Measurements from ENCODE around the gene PITPNM2.

Gene PITPNM2

DNA sequence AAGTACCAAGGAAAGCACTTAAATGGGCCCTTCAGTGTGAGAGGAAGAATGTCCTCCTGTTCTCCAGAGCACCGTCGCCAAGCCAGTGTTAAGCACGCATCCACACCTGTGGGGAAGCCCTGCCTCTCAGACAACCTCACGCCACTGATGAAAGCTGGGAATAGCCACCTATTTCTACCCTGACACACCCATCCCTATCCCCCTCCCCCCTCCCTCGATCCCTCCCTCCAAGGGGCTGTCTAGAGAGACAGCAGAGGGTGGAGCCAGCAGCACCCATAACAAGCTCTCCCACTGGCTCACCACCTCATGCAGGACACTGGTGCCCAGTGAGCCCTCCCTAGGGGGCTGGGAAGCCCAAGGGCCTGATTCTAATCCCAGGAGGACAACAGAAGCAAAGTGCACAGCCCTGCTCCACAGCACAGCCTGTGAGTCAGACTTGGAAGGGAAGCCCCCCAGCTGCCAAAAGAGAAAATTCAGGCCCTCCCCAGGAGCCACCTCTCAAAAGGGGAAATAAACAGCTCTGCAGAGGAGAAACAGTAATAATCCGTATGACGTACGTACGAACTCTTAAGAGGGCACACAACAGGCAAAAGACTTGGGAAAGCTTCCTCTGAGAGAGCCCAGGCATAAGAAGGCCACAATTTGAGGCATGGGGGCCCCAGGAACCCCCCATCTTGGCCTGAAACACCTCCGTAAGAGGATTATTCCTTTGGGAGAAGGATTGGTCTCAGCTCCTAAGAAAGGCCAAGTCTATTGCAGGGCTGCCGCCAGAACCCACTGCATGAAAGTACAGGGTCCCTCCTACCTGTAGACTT lies 7.8 kb downstream of the PITPNM2 start:
- no peak overlapping the region for H3K4me3 ChIP-seq (ENCODE audit: low read depth, low read length)
- TF ChIP-seq, protein P1, sequence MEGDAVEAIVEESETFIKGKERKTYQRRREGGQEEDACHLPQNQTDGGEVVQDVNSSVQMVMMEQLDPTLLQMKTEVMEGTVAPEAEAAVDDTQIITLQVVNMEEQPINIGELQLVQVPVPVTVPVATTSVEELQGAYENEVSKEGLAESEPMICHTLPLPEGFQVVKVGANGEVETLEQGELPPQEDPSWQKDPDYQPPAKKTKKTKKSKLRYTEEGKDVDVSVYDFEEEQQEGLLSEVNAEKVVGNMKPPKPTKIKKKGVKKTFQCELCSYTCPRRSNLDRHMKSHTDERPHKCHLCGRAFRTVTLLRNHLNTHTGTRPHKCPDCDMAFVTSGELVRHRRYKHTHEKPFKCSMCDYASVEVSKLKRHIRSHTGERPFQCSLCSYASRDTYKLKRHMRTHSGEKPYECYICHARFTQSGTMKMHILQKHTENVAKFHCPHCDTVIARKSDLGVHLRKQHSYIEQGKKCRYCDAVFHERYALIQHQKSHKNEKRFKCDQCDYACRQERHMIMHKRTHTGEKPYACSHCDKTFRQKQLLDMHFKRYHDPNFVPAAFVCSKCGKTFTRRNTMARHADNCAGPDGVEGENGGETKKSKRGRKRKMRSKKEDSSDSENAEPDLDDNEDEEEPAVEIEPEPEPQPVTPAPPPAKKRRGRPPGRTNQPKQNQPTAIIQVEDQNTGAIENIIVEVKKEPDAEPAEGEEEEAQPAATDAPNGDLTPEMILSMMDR (IDR thresholded peaks at IDR 0.05; ENCODE audit: low read depth, low read length), result peak; percentile 42
- TF ChIP-seq MYC (IDR thresholded peaks at IDR 0.05; ENCODE audit: low read depth, low read length), result peak; percentile 41; the same call in 1 of the 2 replicates
- TF ChIP-seq, protein P2, sequence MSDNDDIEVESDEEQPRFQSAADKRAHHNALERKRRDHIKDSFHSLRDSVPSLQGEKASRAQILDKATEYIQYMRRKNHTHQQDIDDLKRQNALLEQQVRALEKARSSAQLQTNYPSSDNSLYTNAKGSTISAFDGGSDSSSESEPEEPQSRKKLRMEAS (IDR thresholded peaks at IDR 0.05; ENCODE audit: low read depth, low read length), result no peak
- TF ChIP-seq POLR2A (IDR thresholded peaks at IDR 0.05; ENCODE audit: extremely low read depth, insufficient read length), result no peak
- peak; percentile 95 for DNase-seq (ENCODE audit: low read depth)

DNA sequence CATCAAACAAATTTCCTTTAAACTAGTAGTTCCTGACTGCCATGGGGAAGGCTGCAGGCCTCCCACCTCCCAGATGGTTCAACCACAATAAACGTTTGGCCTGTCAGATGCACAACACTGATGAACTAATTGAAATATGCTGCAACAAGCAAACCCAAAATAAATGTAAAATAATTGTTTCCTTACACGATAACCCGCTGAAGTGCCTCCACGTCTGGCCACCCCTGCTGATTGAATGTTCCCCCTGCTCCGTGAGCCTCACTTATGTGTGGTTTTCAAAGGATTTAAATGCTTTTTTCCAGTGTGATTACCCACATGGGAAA lies 8.4 kb downstream of the PITPNM2 start:
- no peak overlapping the region for H3K4me3 ChIP-seq (ENCODE audit: low read depth, low read length)
- TF ChIP-seq, protein P2 (IDR thresholded peaks at IDR 0.05; ENCODE audit: low read depth, low read length), result no peak
- TF ChIP-seq POLR2A (IDR thresholded peaks at IDR 0.05; ENCODE audit: extremely low read depth, insufficient read length) (no peak), MYC (IDR thresholded peaks at IDR 0.05; ENCODE audit: low read depth, low read length) (no peak)
- TF ChIP-seq, protein P1 (IDR thresholded peaks at IDR 0.05; ENCODE audit: low read depth, low read length), result no peak
- DNase-seq (ENCODE audit: low read depth), result peak; percentile 58

DNA sequence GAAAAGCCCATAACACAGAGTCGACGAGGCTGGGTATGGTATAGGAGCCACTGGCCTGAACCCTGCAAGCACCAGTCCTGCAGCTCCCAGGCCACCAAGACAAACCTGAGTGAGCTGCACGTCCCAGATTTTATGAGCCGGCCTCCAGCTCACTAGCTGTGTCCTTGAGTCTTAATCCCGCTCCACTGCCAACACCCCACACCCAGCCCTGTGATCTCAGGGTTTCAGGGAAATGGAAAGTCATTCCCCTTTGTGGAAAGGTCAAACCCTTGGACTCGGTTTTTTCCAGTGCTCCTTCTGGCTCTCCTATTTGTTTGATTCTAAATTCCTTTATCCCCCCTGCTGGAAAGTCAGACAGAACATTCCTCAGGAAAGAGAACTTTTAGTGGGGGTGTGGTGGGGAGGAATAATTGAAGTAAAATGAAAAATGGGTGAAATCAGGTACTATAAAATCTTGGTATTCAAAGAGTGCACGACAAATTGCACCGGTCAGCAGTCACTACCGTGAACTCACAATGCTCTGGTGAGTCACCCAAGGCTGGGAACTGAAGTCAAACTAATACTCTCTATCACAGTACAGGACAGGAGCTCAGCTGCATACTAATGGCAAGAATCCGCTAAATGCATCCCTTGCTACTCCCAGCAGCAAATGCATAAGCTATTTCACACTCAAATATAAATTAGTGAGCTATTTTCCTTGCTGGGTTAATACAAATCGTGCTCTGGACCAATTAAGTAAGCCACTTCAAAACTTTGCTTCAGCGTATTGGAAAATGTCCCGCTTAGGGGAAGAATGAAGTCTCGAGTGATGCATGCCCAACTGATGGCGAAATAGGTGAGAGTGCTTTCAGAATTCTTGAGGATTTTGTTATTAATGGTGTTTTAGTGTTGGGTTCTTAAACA lies 9.0 kb downstream of the PITPNM2 start:
- H3K4me3 ChIP-seq (ENCODE audit: low read depth, low read length), result no peak overlapping the region
- peak; percentile 65 for DNase-seq (ENCODE audit: low read depth)
- TF ChIP-seq POLR2A (IDR thresholded peaks at IDR 0.05; ENCODE audit: extremely low read depth, insufficient read length) (no peak), MYC (IDR thresholded peaks at IDR 0.05; ENCODE audit: low read depth, low read length) (no peak)
- TF ChIP-seq, protein P2 (IDR thresholded peaks at IDR 0.05; ENCODE audit: low read depth, low read length), result no peak
- TF ChIP-seq, protein P1 (IDR thresholded peaks at IDR 0.05; ENCODE audit: low read depth, low read length), result no peak

DNA sequence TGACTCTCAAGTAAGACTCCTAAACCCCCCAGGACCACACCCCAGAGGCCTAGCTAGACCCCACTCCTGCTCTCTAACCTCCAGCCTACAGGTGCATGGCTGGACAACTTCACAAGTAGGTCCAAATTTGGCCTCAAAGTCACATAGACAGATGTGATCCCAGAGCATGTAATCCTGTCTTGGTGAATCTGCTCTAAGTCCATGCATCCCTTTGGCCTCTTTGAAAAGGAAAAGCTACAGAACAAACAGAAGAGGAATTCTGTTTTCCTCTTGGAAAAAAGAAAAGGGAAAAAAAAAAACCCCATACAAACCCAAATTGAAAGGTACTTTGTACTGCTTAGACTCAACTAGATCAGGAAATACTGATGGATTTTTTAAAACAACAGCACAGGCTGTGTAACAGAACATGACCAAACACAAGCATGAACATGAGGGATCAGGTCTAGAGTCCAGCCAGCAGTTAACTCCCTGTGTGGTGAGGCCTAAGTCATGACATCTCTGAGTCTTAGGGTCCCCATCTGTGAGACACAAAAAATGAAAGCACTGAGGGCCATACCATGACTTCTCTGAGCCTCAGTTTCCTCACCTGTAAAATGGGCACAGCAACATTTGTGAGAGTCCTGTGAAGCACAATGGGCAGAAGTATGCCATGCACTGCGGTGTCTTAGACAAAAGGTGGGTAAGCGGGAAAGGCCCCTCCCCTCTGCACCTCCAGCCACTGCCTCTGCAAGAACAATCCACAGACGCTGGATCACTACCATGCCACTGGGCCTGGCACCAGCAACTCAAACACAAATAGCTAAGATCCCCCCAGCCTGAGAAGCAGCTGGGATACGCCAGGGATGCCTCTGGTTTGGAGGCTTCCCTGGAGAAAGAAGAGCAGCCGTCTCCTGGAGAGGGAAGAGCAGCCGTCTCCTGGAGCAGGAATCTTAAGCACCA lies 9.9 kb downstream of the PITPNM2 start:
- TF ChIP-seq MYC (IDR thresholded peaks at IDR 0.05; ENCODE audit: low read depth, low read length) (no peak), POLR2A (IDR thresholded peaks at IDR 0.05; ENCODE audit: extremely low read depth, insufficient read length) (no peak)
- TF ChIP-seq, protein P2 (IDR thresholded peaks at IDR 0.05; ENCODE audit: low read depth, low read length), result no peak
- no peak for DNase-seq (ENCODE audit: low read depth)
- H3K4me3 ChIP-seq (ENCODE audit: low read depth, low read length), result no peak overlapping the region

DNA sequence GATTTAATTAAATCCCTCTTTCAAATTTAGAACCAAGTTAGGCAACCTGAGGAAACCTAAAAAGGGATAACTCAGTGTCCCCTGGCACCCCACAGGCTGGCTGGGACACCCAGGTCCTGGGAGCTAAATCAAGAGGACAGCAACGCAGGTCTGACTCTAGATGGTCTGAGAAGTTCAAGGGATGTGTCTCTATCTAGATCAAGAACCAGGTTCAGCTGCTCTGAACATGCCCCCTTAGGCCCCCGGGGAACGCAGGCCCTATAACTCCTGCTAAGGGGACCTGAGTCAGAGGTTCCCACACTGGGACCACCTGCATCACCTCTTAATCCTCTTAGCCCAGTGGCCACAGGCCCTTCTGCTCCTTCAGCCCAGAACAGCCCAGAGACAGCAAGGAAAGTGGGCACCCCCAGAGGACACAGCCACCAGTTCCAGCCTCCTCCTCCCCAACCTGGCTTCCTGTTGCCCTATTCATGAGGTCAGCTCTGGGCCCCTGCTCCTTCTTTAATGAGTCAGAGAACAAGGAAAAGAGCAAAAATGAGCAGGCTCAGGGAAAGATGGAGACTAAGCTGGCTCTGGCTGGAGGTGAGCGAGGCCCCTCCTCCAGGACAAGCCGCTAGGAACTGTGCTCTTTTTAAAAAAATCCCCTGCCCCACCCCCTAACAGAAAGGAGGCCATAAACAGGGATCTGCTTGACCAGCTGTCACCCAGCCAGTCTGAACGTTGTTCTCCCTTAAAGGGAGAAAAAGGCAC lies 10.8 kb downstream of the PITPNM2 start:
- TF ChIP-seq MYC (IDR thresholded peaks at IDR 0.05; ENCODE audit: low read depth, low read length) (no peak), POLR2A (IDR thresholded peaks at IDR 0.05; ENCODE audit: extremely low read depth, insufficient read length) (no peak)
- TF ChIP-seq, protein P2 (IDR thresholded peaks at IDR 0.05; ENCODE audit: low read depth, low read length), result no peak
- TF ChIP-seq, protein P1 (IDR thresholded peaks at IDR 0.05; ENCODE audit: low read depth, low read length), result no peak
- peak; percentile 57 for DNase-seq (ENCODE audit: low read depth)
- H3K4me3 ChIP-seq (ENCODE audit: low read depth, low read length), result no peak overlapping the region
